Activated CD4-positive, alpha-beta T cell treated with anti-CD3 and anti-CD28 coated beads, Interleukin-2, amount 10 ng/mL, durations not matched to agents 7 days and 5 days (primary cell): ENCODE measurements around the gene LPP. TPM values are rescaled to one million over a fixed set of nuclear protein-coding genes. Genes with fewer than 3 reads are reported as not detected.

Experiments used
- CTCF ChIA-PET: fragments of 350-600 bp; sonication (Branson Sonifier 250); formaldehyde crosslinking; loops from one replicate; lab custom pipeline; 2021; ENCODE audit warnings: antibody characterized with exemption; lab: Charles Lee
- POLR2A ChIA-PET: fragments of 350-600 bp; sonication (Branson Sonifier 250); formaldehyde crosslinking; loops from one replicate; lab custom pipeline; 2021; ENCODE audit warnings: antibody characterized with exemption; lab: Charles Lee
- DNase-seq: peaks from one replicate; pipeline ENCODE4 v3.0.0-alpha.2; 2020
- H3K27ac Mint-ChIP-seq: one replicate; pipeline ENCODE4 v1.8.0; 2021; ENCODE audit warnings: mild to moderate bottlenecking, moderate library complexity, mixed read lengths
- H3K27me3 Mint-ChIP-seq: one replicate; pipeline ENCODE4 v1.8.0; 2021; ENCODE audit warnings: mixed read lengths
- H3K36me3 Mint-ChIP-seq: one replicate; pipeline ENCODE4 v1.8.0; 2021; ENCODE audit warnings: low read depth, mixed read lengths
- H3K4me1 Mint-ChIP-seq: one replicate; pipeline ENCODE4 v1.8.0; 2021; ENCODE audit warnings: mixed read lengths
- H3K4me3 Mint-ChIP-seq: one replicate; pipeline ENCODE4 v1.8.0; 2021; ENCODE audit warnings: mild to moderate bottlenecking, moderate library complexity, mixed read lengths
- H3K9me3 Mint-ChIP-seq: one replicate; pipeline ENCODE4 v1.8.0; 2021; ENCODE audit warnings: mixed read lengths
- total RNA-seq, 2 experiments: library from RNA; stranded (reverse); gene quantifications; one replicate each; pipeline ENCODE4 v1.2.3, GENCODE V29; 2021

The LPP gene
- total RNA-seq, 2 experiments from 2014 or later, result 63.6 to 70.3 TPM

DNA sequence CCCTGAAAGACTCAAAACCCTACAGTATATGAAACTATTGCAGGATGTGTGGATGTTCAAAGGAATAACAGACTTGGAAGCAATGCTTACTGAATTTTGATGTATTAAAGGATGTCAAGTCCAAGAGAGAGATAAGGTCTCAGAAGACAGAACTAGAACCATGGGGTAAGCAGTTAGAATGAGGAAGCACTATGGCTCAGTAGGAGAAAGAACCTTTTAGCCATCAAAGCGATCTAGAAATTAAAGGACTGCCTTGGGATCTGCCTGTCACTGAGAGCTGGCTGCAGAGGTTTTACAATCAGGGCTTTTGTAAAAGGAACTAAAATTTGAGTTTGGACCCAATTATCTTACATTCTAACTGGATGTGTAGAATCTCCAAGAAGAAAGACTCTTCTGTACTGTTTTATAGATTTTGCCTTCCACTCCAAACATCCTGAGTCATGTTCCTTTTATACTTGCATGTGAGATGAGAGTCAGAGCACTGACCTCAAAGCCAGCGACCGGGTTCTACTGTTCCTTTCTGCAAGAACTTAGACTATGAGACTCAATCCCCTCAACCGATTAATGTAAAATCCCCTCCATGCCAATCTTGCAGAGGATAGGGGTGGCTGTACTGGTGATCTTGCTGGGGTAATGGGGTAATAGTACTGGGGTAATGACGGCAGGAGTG is 605.5 kb downstream of the LPP start:
- CTCF ChIA-PET, result interaction anchor here (0.9 kb wide), 1 partner anchor 13 kb away, joined by 4 read pairs; no protein-coding TSS in a partner anchor

DNA sequence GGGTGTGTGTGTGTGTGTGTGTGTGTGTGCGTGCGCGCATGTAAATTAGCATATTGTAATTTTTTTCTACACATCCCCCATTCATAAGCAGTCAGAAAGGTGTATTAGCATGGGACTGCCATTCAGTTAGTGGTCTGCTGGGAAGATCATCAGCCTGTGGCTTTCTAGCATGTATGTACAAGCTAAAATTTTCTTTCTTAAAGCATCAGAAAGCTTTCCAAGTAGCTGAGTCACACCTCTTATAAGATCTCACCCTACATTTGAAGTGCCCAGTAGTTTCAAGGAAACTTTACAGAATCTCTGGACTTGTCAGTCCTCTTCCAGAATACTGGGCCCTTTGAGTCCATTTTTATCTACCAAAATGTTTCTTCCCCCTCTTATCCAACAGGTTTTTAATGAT is 606.5 kb downstream of the LPP start:
- no peaks in the 10 kb centered on the region for H3K4me1 Mint-ChIP-seq
- no peak for DNase-seq
- H3K4me3 Mint-ChIP-seq, result no peak overlapping the region
- H3K27ac Mint-ChIP-seq, result no peak overlapping the region
- H3K27me3 Mint-ChIP-seq, result no peaks in the 10 kb centered on the region
- H3K36me3 Mint-ChIP-seq, result no peaks in the 10 kb centered on the region
- H3K9me3 Mint-ChIP-seq, result no peaks in the 10 kb centered on the region
- ChIA-PET POLR2A (no interaction called here), CTCF (no interaction called here)

More for the DNA sequence above, 605.5 kb downstream of the LPP start:
- no peaks in the 10 kb centered on the region for H3K4me1 Mint-ChIP-seq
- no peak overlapping the region for H3K27ac Mint-ChIP-seq
- no peak for DNase-seq
- H3K27me3 Mint-ChIP-seq, result no peaks in the 10 kb centered on the region
- no peaks in the 10 kb centered on the region for H3K36me3 Mint-ChIP-seq
- no peak overlapping the region for H3K4me3 Mint-ChIP-seq
- POLR2A ChIA-PET, result no interaction called here
- H3K9me3 Mint-ChIP-seq, result no peaks in the 10 kb centered on the region

DNA sequence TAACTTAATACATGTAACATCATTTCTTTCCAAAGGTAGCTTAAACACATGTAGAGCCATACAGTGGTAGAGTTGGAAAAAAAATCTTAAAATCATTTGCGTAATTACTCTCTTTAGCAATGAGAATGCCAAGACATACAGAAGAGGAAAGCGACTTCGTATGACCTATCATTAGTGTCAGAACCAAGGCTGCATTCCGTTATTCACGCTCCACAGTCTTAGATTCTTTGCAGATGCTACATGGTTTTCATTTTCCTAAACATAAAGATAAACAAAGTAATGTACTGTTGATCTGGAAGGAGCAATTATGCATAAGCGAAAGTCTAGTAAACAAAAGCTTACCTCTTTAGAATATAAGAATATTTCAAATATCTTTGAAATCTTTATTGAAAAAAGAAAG is 607.5 kb downstream of the LPP start:
- Mint-ChIP-seq H3K9me3 (no peaks in the 10 kb centered on the region), H3K27me3 (no peaks in the 10 kb centered on the region), H3K4me1 (no peaks in the 10 kb centered on the region), H3K4me3 (no peak overlapping the region), H3K27ac (no peak overlapping the region), H3K36me3 (no peaks in the 10 kb centered on the region)
- no peak for DNase-seq
- CTCF ChIA-PET, result interaction anchor here (0.7 to 0.8 kb wide), 2 partner anchors 12 to 740 kb away, joined by 3 read pairs; no protein-coding TSS in a partner anchor
- POLR2A ChIA-PET, result interaction anchor here (0.5 kb wide), 1 partner anchor 499 kb away, joined by 4 read pairs; no protein-coding TSS in a partner anchor

DNA sequence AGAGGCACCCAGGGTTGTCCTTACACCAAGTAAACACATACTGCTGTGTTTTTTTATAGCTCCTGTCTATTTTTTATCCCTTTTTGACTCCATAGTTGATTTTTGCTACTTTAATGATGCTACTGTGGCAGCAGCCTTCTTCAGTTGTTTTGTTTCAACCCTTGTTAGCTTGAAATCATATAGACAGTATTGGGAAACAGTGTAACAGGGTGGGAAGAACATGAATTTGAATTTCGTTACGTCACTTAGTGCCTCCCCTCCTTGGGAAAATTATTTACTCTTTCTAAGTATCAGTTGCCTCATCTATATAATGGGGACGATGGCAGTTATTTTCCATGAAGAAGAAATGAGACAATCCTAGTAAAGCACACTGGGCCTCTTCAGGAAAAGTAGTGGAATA is 608.0 kb downstream of the LPP start:
- Mint-ChIP-seq H3K27me3 (no peaks in the 10 kb centered on the region), H3K27ac (no peak overlapping the region), H3K4me1 (no peaks in the 10 kb centered on the region), H3K9me3 (no peaks in the 10 kb centered on the region), H3K36me3 (no peaks in the 10 kb centered on the region), H3K4me3 (no peak overlapping the region)
- no peak for DNase-seq
- ChIA-PET CTCF (no interaction called here), POLR2A (no interaction called here)

DNA sequence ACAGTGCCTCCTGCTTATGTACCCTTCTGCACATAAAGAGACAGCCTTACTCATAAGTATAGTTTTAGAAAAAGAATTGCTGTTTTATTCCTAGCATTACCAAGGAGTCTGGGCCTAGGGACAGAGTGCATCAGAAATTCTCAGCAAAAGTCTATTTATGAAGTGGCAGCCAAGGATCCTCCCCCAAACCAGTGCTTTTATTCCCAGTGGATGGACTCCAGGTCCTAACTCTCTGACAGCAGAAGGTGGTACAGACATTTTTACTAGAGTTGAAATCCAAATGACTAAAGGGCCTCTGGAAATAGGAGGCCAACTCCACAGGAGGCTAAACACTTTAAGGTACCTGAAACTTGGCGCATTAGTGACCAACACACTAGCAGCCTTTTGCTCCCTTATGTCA is 610.7 kb downstream of the LPP start:
- Mint-ChIP-seq H3K4me3 (no peak overlapping the region), H3K36me3 (no peaks in the 10 kb centered on the region), H3K27me3 (no peaks in the 10 kb centered on the region), H3K9me3 (no peaks in the 10 kb centered on the region), H3K27ac (no peak overlapping the region), H3K4me1 (no peaks in the 10 kb centered on the region)
- ChIA-PET CTCF (no interaction called here), POLR2A (no interaction called here)
- no peak for DNase-seq

DNA sequence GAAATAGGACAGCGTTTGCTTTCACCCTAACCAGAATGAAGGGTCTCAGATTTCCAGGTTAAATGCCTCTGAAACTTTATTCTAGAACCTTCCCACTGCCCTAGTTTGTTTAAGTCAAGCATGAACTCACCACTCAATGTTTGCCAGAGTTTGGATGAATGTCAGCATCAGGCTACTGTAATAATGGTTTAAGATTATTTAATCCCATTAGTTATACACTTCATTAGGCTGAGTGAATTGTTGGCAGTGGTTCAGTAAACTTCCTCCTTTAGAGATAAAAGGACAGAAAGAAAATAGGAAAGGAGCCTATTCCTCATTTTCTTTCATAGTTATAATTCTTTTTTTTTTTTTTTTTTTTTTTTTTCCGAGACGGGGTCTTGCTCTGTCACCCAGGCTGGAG is 615.9 kb downstream of the LPP start:
- DNase-seq, result no peak
- POLR2A ChIA-PET, result no interaction called here
- no peak overlapping the region for H3K27ac Mint-ChIP-seq
- H3K36me3 Mint-ChIP-seq, result no peaks in the 10 kb centered on the region
- no peaks in the 10 kb centered on the region for H3K9me3 Mint-ChIP-seq
- H3K4me1 Mint-ChIP-seq, result no peaks in the 10 kb centered on the region
- no peaks in the 10 kb centered on the region for H3K27me3 Mint-ChIP-seq
- no peak overlapping the region for H3K4me3 Mint-ChIP-seq
- CTCF ChIA-PET, result interaction anchor here (0.6 kb wide), 1 partner anchor 135 kb away, joined by 3 read pairs; no protein-coding TSS in a partner anchor

DNA sequence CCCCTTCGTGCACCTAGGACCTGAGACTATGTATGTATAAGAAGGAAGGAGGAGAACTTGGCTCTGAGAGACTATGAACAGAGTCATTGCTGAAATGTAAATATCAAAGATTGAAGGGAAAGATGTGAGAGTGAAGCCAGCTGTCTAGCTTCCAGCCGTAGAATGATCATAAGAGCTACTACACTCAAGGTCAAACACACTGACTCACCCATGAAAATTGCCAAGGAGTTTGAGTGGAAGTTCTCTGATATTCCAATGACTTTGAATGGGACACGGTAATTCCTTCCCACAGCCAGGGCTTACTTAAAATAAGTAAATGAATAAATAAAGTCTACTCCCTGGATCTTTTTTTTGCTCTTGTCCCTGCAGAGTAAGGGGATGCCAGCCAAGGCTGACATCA is 618.9 kb downstream of the LPP start:
- H3K4me1 Mint-ChIP-seq, result no peaks in the 10 kb centered on the region
- H3K27me3 Mint-ChIP-seq, result peaks cover 2% of the 10 kb centered on the region
- DNase-seq, result no peak
- ChIA-PET CTCF (interaction anchor here (1.5 kb wide), 1 partner anchor 45 kb away, joined by 3 read pairs; no protein-coding TSS in a partner anchor), POLR2A (no interaction called here)
- no peak overlapping the region for H3K27ac Mint-ChIP-seq
- H3K4me3 Mint-ChIP-seq, result no peak overlapping the region
- H3K9me3 Mint-ChIP-seq, result no peaks in the 10 kb centered on the region
- no peaks in the 10 kb centered on the region for H3K36me3 Mint-ChIP-seq

DNA sequence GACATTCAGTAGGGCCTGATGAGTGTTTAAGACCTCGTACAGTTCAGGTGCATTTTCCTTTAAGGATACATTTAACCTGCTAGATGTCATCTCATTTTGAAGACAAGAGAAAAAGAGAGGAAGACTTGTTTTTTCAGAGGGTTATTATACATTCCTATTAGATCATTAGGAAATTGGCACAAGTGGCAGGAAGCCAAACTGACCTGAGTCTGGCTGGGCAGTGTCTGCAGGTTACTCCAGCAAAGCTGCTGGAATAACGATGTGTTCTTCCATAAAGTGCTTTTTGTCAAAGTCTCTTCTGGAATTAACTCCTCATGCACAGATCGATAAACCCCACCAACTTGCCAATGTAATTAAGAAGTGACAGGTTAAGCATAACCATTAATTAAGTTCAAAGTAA is 621.5 kb downstream of the LPP start:
- no peaks in the 10 kb centered on the region for H3K4me1 Mint-ChIP-seq
- no peak overlapping the region for H3K27ac Mint-ChIP-seq
- H3K4me3 Mint-ChIP-seq, result no peak overlapping the region
- H3K27me3 Mint-ChIP-seq, result peaks cover 2% of the 10 kb centered on the region
- H3K36me3 Mint-ChIP-seq, result no peaks in the 10 kb centered on the region
- ChIA-PET CTCF (no interaction called here), POLR2A (no interaction called here)
- no peaks in the 10 kb centered on the region for H3K9me3 Mint-ChIP-seq
- DNase-seq, result no peak

DNA sequence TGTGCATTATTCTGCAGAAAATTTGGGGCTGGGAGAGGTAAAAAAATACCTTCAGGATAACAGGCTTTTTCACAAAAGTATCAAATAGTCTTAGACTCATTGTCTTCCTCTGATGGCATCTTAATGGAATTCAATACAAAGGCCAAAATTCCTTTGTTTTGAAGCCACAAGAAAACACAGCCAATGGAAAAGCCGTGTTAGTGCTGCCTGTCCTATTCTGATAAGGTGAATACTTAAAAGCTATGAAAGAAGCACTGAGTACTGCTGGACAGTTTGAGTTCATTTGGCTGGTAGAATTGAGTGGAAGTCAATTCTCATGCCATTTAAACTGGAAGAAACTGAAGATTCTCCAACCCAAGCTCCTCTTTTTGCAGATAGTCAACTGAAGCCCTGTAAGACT is 622.5 kb downstream of the LPP start:
- ChIA-PET CTCF (no interaction called here), POLR2A (no interaction called here)
- no peak overlapping the region for H3K27ac Mint-ChIP-seq
- H3K36me3 Mint-ChIP-seq, result peaks cover 8% of the 10 kb centered on the region
- no peak overlapping the region for H3K4me3 Mint-ChIP-seq
- H3K27me3 Mint-ChIP-seq, result peaks cover 2% of the 10 kb centered on the region
- peaks cover 5% of the 10 kb centered on the region for H3K9me3 Mint-ChIP-seq
- DNase-seq, result no peak
- H3K4me1 Mint-ChIP-seq, result no peaks in the 10 kb centered on the region

DNA sequence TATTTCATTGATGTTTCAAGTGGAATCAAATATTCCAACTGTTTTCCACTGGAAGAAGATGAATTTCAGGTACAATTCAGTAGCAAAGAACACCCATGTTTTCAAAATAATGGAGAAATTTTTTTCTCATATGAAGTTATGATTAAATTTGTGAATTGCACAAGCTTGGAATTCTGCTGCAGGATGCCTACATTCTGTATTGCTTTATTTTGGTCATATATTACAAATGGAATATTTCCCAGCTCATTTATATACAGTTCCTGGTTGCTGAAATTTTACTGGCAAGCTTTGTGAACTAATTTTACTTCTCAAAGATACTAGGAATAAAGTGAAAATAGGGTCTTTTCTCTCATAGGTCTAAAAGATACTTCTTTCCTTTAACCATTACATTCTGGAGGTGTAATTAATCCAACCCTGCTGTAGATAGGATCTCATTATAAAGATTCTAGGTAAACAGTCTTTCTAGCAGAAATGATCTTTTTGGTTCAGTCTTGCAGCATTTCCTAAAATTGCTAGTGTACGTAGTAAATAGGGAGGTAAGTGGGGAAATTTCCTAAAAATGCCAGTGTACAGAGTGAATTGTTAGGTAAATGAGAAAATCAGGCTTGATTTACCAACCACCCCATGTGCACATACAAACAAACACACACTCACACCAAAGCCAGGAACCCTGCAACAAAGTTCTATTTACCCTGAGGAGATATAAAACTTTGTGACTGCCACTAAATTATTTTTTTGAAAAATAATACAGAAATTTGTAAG is 624.3 kb downstream of the LPP start:
- Mint-ChIP-seq H3K4me1 (peaks cover 7% of the 10 kb centered on the region), H3K36me3 (peaks cover 8% of the 10 kb centered on the region), H3K27ac (no peak overlapping the region), H3K9me3 (peaks cover 5% of the 10 kb centered on the region), H3K27me3 (peaks cover 2% of the 10 kb centered on the region), H3K4me3 (no peak overlapping the region)
- no peak for DNase-seq
- ChIA-PET POLR2A (no interaction called here), CTCF (no interaction called here)

DNA sequence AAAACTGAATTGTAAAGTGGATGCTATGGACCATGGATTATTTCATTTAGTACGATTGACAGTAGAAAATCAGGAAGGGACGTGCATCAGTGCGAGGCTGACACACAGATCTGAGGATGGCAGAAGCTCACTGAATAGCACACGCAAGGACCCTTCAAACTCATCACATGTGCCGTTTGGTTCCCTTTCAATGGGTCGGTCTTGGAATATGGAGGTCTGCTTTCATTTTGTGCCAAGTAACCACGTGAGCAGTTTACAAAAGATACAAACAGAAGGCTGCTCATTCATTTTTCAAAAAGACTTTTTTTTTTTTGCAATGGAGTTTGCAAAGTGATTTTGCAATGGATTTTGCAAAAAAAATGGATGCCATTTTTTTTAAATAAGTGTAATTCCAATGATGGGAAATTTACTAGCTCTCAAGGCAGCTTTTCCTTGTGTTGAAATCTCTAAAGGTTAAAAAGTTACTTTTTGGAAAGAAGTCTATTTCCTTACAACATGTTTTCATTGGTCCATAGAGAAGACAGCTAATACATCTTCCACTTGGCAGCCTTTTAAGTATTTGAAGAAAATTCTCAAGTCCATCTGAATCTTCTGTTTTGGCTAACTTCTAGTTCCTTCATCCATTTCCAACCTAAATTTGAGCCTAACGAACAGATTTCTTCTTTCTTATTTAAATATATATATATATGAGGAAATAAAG is 625.5 kb downstream of the LPP start:
- H3K27me3 Mint-ChIP-seq, result peaks cover 2% of the 10 kb centered on the region
- peaks cover 7% of the 10 kb centered on the region for H3K4me1 Mint-ChIP-seq
- peaks cover 8% of the 10 kb centered on the region for H3K36me3 Mint-ChIP-seq
- H3K4me3 Mint-ChIP-seq, result no peak overlapping the region
- ChIA-PET CTCF (no interaction called here), POLR2A (no interaction called here)
- no peak overlapping the region for H3K27ac Mint-ChIP-seq
- no peak for DNase-seq
- H3K9me3 Mint-ChIP-seq, result peaks cover 5% of the 10 kb centered on the region

DNA sequence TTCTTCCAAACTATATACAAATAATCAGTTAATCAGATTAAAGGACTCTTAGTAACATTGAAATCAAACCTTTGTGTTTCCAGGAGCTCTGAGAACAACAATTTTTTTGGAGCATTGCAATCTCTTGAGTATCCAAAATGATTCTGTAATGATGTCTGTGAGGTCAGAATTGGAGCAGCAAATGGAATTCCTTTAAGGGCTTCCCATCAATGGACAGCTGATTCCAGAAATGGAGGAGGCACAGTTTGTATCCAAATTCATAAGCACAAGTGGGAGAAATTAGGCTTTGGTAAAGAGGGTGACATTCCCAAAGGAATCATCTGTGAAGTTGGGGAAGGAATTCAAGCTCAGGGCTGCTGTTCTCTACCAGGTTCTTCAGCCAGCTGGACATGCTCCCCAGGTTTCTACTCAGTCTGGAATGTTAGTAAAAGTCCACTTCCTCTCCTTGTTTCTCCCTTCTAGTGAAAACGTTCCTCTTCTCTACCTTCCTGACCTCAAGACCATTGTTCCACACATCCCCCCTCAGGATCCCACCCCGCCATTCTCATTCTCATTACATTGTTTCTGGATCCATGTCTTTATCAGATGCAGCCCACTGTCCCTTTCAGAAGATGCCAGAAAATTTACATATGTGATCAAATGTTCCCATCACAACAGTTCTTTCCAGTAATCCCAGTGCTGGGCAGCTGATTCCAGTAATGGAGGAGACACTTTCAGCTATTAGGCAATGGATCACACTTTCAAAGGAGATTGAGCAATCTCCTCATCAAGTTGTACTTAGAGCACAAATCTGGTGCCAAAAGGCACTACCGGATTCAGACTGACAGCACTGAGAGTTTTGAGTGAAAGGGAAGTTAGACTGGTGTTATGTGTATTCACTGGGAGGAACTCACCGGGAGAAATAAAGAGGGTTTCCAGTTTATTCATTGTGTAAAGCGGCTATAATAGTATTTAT is 626.5 kb downstream of the LPP start:
- DNase-seq, result no peak
- peaks cover 7% of the 10 kb centered on the region for H3K4me1 Mint-ChIP-seq
- no peak overlapping the region for H3K27ac Mint-ChIP-seq
- no peak overlapping the region for H3K4me3 Mint-ChIP-seq
- ChIA-PET POLR2A (no interaction called here), CTCF (no interaction called here)
- H3K27me3 Mint-ChIP-seq, result peaks cover 2% of the 10 kb centered on the region
- peaks cover 5% of the 10 kb centered on the region for H3K9me3 Mint-ChIP-seq
- H3K36me3 Mint-ChIP-seq, result peaks cover 8% of the 10 kb centered on the region
